Mesothelial cell of epicardium (in vitro differentiated cells): ENCODE measurements around the gene ZC3H7B. TPM values are rescaled to one million over a fixed set of nuclear protein-coding genes. Genes with fewer than 3 reads are reported as not detected.

Experiments used
- DNase-seq, 2 experiments: peaks; one replicate each; pipeline ENCODE4 v3.0.0; 2021; ENCODE audit warnings: low spot score in 2 of 2; ENCODE audit not compliant: unreplicated experiment in 2 of 2
- H3K27ac Mint-ChIP-seq: 2 replicates; pipeline ENCODE4 v1.8.0; 2021; ENCODE audit warnings: mixed read lengths
- H3K27me3 Mint-ChIP-seq: 2 replicates; pipeline ENCODE4 v1.8.0; 2021; ENCODE audit warnings: low read depth, mixed read lengths
- H3K36me3 Mint-ChIP-seq: 2 replicates; pipeline ENCODE4 v1.8.0; 2021; ENCODE audit warnings: mixed read lengths
- H3K4me1 Mint-ChIP-seq: 2 replicates; pipeline ENCODE4 v1.8.0; 2021; ENCODE audit warnings: mixed read lengths
- H3K4me3 Mint-ChIP-seq: 2 replicates; pipeline ENCODE4 v1.8.0; 2021; ENCODE audit warnings: mild to moderate bottlenecking, moderate library complexity, mixed read lengths
- H3K9me3 Mint-ChIP-seq: 2 replicates; pipeline ENCODE4 v1.8.0; 2021; ENCODE audit warnings: mixed read lengths
- total RNA-seq: library from RNA; stranded (reverse); gene quantifications from 3 replicates; pipeline ENCODE4 v1.2.1, GENCODE V29; 2021
- TF ChIP-seq, protein P1 (sequence below): fragments of 200-600 bp; sonication (generic); IDR thresholded peaks from one replicate; pipeline ENCODE4 v1.5.0; 2021; ENCODE audit warnings: antibody characterized with exemption; ENCODE audit not compliant: unreplicated experiment

The ZC3H7B gene
- total RNA-seq, 1 donor from 2014 or later, result 85.5 TPM

DNA sequence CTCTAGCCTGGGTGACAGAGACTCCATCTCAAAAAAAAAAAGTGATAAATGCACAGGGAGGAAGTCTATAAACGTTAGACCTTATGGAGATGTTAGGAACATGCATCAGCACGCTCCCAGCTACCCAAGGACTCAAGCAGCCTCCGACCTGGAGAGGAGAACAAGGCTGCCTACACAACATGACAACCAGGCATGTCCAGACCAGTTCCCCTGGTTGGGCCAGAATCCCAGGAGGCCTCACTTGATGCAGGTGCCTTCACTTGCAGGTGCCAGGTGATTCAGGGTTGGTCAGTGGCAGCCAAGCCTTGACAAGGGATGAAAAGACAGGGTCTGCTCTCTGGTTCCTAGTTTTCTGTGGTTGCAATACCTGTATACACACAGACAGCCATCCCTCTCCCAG is 21.3 kb upstream of the ZC3H7B start:
- Mint-ChIP-seq H3K4me1 (peaks cover 7% of the 10 kb centered on the region), H3K4me3 (no peak overlapping the region), H3K36me3 (peaks cover 28% of the 10 kb centered on the region), H3K27ac (peak overlapping the region; percentile 16), H3K27me3 (no peaks in the 10 kb centered on the region), H3K9me3 (no peaks in the 10 kb centered on the region)
- TF ChIP-seq, protein P1, sequence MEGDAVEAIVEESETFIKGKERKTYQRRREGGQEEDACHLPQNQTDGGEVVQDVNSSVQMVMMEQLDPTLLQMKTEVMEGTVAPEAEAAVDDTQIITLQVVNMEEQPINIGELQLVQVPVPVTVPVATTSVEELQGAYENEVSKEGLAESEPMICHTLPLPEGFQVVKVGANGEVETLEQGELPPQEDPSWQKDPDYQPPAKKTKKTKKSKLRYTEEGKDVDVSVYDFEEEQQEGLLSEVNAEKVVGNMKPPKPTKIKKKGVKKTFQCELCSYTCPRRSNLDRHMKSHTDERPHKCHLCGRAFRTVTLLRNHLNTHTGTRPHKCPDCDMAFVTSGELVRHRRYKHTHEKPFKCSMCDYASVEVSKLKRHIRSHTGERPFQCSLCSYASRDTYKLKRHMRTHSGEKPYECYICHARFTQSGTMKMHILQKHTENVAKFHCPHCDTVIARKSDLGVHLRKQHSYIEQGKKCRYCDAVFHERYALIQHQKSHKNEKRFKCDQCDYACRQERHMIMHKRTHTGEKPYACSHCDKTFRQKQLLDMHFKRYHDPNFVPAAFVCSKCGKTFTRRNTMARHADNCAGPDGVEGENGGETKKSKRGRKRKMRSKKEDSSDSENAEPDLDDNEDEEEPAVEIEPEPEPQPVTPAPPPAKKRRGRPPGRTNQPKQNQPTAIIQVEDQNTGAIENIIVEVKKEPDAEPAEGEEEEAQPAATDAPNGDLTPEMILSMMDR, result no peak
- DNase-seq, result no peak

DNA sequence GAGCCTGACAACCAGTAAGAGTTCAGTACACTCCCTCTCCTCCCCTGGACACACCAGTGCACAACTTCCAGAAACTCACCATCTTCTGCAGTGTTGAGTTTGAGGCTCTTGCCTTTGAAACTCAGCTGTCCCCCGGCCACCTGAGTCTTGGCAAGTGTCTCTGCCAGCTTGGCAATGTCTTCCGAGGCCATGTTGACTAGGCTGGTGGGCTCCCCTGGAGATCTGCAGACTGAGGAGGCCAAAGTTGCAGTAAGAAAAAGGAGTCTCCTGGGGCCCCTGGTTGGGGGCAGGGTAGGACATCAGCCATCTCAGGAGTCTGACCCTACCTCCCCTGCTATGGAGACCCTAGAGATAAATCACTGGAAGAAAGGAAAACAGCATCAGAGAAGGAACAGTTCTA is 20.5 kb upstream of the ZC3H7B start:
- Mint-ChIP-seq H3K27me3 (no peaks in the 10 kb centered on the region), H3K27ac (peak overlapping the region; percentile 64), H3K4me1 (peaks cover 10% of the 10 kb centered on the region), H3K4me3 (no peak overlapping the region), H3K36me3 (peaks cover 25% of the 10 kb centered on the region), H3K9me3 (no peaks in the 10 kb centered on the region)
- TF ChIP-seq, protein P1, result no peak
- no peak for DNase-seq

DNA sequence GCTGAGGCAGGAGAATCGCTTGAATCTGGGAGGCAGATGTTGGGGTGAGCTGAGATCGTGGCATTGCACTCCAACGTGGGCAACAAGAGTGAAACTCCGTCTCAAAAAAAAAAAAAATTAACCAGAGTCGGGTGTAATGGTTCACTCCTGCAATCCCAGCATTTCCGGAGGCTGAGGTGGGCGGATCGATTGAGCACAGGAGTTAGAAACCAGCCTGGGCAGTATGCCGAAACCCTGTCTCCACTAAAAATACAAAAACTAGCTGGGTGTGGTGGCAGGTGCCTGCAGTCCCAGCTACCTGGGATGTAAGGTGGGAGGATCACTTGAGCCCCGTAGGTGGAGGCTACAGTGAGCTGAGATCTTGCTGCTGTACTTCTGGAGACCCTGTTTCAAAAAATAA is 16.9 kb upstream of the ZC3H7B start:
- Mint-ChIP-seq H3K9me3 (no peaks in the 10 kb centered on the region), H3K27ac (peak overlapping the region; percentile 96), H3K36me3 (peaks cover 9% of the 10 kb centered on the region), H3K27me3 (no peaks in the 10 kb centered on the region), H3K4me3 (peak overlapping the region; percentile 81), H3K4me1 (peaks cover 24% of the 10 kb centered on the region)
- TF ChIP-seq, protein P1, result no peak
- DNase-seq, result no peak

DNA sequence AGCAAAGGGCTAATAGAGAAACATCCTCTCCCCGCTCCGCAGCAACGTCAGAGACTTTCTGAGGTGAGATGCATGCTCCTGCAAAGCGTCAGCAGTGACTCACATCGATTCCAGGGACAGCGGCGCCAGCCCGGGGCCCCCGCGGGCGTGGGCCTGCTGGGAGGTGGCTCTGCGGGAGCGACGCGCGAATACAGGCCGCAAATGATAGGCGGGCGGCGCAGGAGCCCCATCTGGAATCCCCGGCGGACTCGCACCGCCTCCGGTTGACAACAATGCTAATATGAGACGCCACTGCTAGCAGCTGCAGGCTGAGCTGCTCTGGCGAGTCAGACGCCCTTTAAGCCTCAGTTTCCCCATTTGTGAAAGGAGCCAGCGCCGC is 15.9 kb upstream of the ZC3H7B start:
- DNase-seq, result peak; percentile 31 to 65
- TF ChIP-seq, protein P1, result no peak
- H3K4me1 Mint-ChIP-seq, result peaks cover 32% of the 10 kb centered on the region
- no peaks in the 10 kb centered on the region for H3K9me3 Mint-ChIP-seq
- peaks cover 9% of the 10 kb centered on the region for H3K36me3 Mint-ChIP-seq
- H3K4me3 Mint-ChIP-seq, result peak overlapping the region; percentile 81
- H3K27me3 Mint-ChIP-seq, result no peaks in the 10 kb centered on the region
- H3K27ac Mint-ChIP-seq, result peak overlapping the region; percentile 96

DNA sequence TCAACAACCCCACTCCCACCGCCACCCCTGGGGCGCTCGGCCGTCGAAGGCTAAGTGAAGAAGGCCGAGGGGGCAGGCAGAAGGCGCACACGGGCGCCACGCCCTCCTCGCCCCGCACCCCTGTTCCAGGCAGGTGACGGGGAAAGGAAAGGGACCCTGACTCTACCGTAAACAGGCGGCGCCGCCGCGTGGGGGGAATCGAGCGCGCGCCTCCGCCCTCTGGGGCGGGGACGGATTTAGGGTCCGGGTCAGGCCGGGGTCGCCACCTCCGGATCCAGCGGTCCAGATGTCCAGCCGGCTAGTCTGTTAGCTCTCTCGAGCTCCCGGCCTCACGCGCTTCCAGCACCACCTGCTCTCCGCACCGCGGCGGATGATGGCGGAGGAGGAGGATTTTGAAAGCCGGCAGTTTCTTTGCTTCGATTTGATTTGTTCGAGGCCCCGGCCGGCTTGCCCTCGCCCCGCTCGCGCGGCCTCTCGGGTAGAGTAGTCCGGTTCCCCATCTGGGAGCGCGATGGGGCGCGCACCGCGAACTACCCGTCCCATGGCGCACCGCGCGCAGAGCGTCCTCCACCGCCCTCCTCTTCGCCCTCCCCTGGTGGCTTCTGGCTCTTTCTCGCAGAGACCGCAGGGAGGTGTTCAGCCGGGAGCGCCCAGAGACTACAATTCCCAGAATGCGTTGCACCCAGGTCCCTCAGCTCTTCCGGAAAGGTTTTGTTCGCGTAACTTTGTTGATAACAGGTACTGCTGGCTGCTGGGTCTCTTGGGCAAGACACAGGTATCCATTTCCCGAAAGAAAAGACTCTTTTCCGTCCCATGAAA is 15.3 kb upstream of the ZC3H7B start, which contains the start of gene RANGAP1:
TSS of gene RANGAP1 (minus strand) at position 368 of the 819 bp plus-strand sequence. CDS start 5,143 bp downstream, outside the sequence.
- TF ChIP-seq, protein P1, result no peak
- H3K4me3 Mint-ChIP-seq, result peak within 1 kb of the TSS; percentile 81
- H3K27ac Mint-ChIP-seq, result peak within 1 kb of the TSS; percentile 96
- peak; percentile 95 for DNase-seq
- H3K9me3 Mint-ChIP-seq, result no peaks in the 10 kb centered on the region
- peaks cover 9% of the 10 kb centered on the region for H3K36me3 Mint-ChIP-seq
- peaks cover 38% of the 10 kb centered on the region for H3K4me1 Mint-ChIP-seq
- no peaks in the 10 kb centered on the region for H3K27me3 Mint-ChIP-seq
